Heart left ventricle (tissue), 16 donors: ENCODE data around the gene SHROOM3. TPM values are rescaled to one million over a fixed set of nuclear protein-coding genes. Genes with fewer than 3 reads are reported as not detected.

Source experiments
- ATAC-seq, 4 donors: fragments of 200-7000 bp; cut with Tn5 transposase; one replicate each; pipeline ENCODE4 v1.9.1; 2020 to 2022; ENCODE audit warnings: moderate library complexity in 4 of 4, mild to moderate bottlenecking in 3 of 4, moderate number of reproducible peaks in 1 of 4
- DNase-seq, 5 donors: peaks; one replicate each; pipeline ENCODE4 v3.0.0-alpha.2; 2020
- H3K27ac ChIP-seq, 12 donors: fragments of 200-600 bp; sonication (generic) in 4 of 12; one replicate each; pipeline versions ENCODE4 v1.5.0 to v1.8.0; 2016 to 2022; ENCODE audit warnings: mild to moderate bottlenecking in 2 of 12
- H3K27me3 ChIP-seq, 9 donors: fragments of 200-600 bp; sonication (generic) in 2 of 9; one replicate each; pipeline versions ENCODE4 v1.5.1 to v1.8.0; 2016 to 2022; ENCODE audit warnings: mild to moderate bottlenecking in 3 of 9
- H3K36me3 ChIP-seq, 9 donors: fragments of 200-600 bp; sonication (generic) in 2 of 9; one replicate each; pipeline versions ENCODE4 v1.5.0 to v1.8.0; 2018 to 2022; ENCODE audit warnings: mild to moderate bottlenecking in 2 of 9
- H3K4me1 ChIP-seq, 12 donors: fragments of 200-600 bp; sonication (generic) in 4 of 12; one replicate each; pipeline versions ENCODE4 v1.5.0 to v1.8.0; 2016 to 2022; ENCODE audit warnings: mild to moderate bottlenecking in 3 of 12
- H3K4me3 ChIP-seq, 12 donors: fragments of 200-600 bp; sonication (generic) in 4 of 12; one replicate each; pipeline versions ENCODE4 v1.5.0 to v1.8.0; 2017 to 2022; ENCODE audit warnings: mild to moderate bottlenecking in 9 of 12, moderate library complexity in 4 of 12
- H3K9me3 ChIP-seq, 12 donors: fragments of 200-600 bp; sonication (generic) in 4 of 12; one replicate each; pipeline versions ENCODE4 v1.5.0 to v1.8.0; 2016 to 2022; ENCODE audit warnings: mild to moderate bottlenecking in 1 of 12
- POLR2A ChIP-seq, 2 donors: fragments of 450-650 bp; IDR thresholded peaks; one replicate each; pipeline ENCODE4 v1.6.1; 2017; ENCODE audit warnings: antibody characterized with exemption in 2 of 2, mild to moderate bottlenecking in 2 of 2, moderate library complexity in 2 of 2
- WGBS, 4 donors: extraction: QIAGEN DNeasy Blood & Tissue Kit in 2 of 4; methylation state at CpG; one replicate each; pipeline versions ENCODE4 v1.1.5 to v1.1.7; 2013 to 2018; 5-methylcytosine and 5-hydroxymethylcytosine counted together
- intact Hi-C, 10 donors: fragments of 100-400 bp; cut with DNase I; formaldehyde crosslinking; loops; one replicate each; pipeline versions ENCODE4 v1.11.1 to v1.14.2; 2022
- polyA plus RNA-seq, 2 donors: library from polyadenylated mRNA; stranded (reverse); fragments of 200-250 nt; gene quantifications; one replicate each; pipeline ENCODE4 v1.2.3, GENCODE V29; 2013
- total RNA-seq, 9 donors: library from RNA; depleted of rRNA in 2 of 9; stranded (reverse); fragments of >200 nt in 2 of 9; fragmentation: NEBNext Ultra II Directional in 3 of 9; extraction: Animal tissue kit (Norgen Biotek cat#: 25700) in 3 of 9; gene quantifications; one replicate each; pipeline versions ENCODE4 v1.1.0 to v1.2.4, GENCODE V29; 2016 to 2023
- TF ChIP-seq, protein P1 (sequence below), 12 donors: fragments of 200-600 bp; sonication (generic) in 4 of 12; IDR thresholded peaks; one replicate each; pipeline versions ENCODE4 v1.5.0 to v1.8.0; 2018 to 2022; ENCODE audit warnings: antibody characterized with exemption in 12 of 12, mild to moderate bottlenecking in 5 of 12
- donor health status: ischemic (EF 13 %, LVEDD 7.1; RV severe dilation, severe dysfunction).
- donor health status: healthy with polysubstance abuse.
- donor health status: DM: no; HTN: yes; CAD: no.
- donor health status: DM: no; HTN: no; CAD: no.
- donor health status: ischemic (EF 25% LVEDD 6.9; RV normal size, moderate dysfunction).
- donor health status: ischemic (EF 25% LVEDD 5.7; RV mildly dilated, moderate dysfunction).
- donor health status: healthy.
- donor health status: DM: yes; HTN: yes; CAD: no.
- donor health status: ischemic (EF 35%, LVEDD 5.7; RV mildly dilated, moderate dysfunction).
- donor health status: nonischemic (EF 11% LVEDD 7.7; RV severe dilation, severe dysfunction).
- donor health status: DM: yes; HTN: yes; CAD: no.
- donor health status: PGD.
- donor health status: ischemic (EF 29% LVEDD 5.4; RV normal size, mild dysfunction).
- donor health status: nonischemic (EF 23%, LVEDD 6.1; RV moderate dilation, normal function).

SHROOM3 gene
- total and polyA plus RNA-seq, 11 donors: 4.6 to 38.5 (median 20.3) TPM

DNA sequence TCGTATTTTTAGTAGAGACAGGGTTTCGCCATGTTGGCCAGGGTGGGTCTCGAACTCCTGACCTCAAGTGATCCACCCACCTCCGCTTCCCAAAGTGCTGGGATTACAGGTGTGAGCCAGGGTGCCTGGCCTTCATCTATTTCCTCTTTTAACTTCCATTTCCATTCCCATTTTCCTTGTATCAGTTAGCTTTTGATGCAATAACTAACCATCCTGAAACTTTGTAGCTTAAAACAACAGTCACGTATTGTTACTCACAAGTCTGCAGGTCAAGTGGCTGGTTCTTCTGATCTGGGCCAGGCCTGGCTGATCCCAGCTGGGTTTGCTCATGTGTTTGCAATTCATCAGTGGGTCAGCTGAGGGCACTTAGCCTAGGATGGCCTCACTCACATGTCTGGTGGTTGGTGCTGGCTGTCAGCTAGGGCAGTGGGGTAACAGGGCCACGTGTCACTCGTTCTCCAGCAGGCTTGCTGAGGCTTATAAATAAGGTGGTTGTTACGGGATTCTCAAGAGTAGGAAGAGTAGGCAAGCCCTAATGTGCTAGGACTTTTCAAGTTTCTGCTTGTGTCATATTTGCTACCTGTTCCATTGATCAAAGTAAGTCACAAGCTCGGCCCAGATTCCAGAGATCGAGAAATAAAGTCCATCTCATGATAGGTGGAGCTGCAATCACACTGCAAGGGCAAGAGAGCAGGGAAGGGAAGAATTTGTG lies 374.7 kb downstream of the SHROOM3 start:
- no peak overlapping the region for H3K27ac ChIP-seq
- H3K4me1 ChIP-seq: peaks cover 0 to 31% (median 5%) of the 10 kb centered on the region in 12 donors
- no peak for DNase-seq
- TF ChIP-seq, protein P1, sequence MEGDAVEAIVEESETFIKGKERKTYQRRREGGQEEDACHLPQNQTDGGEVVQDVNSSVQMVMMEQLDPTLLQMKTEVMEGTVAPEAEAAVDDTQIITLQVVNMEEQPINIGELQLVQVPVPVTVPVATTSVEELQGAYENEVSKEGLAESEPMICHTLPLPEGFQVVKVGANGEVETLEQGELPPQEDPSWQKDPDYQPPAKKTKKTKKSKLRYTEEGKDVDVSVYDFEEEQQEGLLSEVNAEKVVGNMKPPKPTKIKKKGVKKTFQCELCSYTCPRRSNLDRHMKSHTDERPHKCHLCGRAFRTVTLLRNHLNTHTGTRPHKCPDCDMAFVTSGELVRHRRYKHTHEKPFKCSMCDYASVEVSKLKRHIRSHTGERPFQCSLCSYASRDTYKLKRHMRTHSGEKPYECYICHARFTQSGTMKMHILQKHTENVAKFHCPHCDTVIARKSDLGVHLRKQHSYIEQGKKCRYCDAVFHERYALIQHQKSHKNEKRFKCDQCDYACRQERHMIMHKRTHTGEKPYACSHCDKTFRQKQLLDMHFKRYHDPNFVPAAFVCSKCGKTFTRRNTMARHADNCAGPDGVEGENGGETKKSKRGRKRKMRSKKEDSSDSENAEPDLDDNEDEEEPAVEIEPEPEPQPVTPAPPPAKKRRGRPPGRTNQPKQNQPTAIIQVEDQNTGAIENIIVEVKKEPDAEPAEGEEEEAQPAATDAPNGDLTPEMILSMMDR (IDR thresholded peaks at IDR 0.05): no peak
- no peak for TF ChIP-seq POLR2A (IDR thresholded peaks at IDR 0.05)
- peaks cover 0 to 27% (median 0%) of the 10 kb centered on the region in 12 donors for H3K9me3 ChIP-seq
- H3K36me3 ChIP-seq: no peaks in the 10 kb centered on the region
- intact Hi-C loops: loop anchor here in 2 of 10 donors (5.0 to 10.0 kb wide), 2 partner anchors 135 to 143 kb away; partner anchors contain the start of gene SEPTIN11 (in 1 of the 2)
- H3K27me3 ChIP-seq: no peaks in the 10 kb centered on the region
- H3K4me3 ChIP-seq: no peak overlapping the region
- WGBS, 4 donors: 73 to 79% (median 78%) methylated on average over 10 of the region's 10 CpGs
- ATAC-seq: peak in 1 of 4 donors; percentile 43

- TF ChIP-seq, protein P1 (IDR thresholded peaks at IDR 0.05): peak in 1 of 12 donors; percentile 11
- TF ChIP-seq POLR2A (IDR thresholded peaks at IDR 0.05): no peak
Observed at GRCh38 chr4:76811604-76812412, 376.8 kb downstream of the SHROOM3 start.

GRCh38 chr4:76813070-76813469 lies 378.0 kb downstream of the SHROOM3 start:
- Histone ChIP-seq H3K36me3 (no peaks in the 10 kb centered on the region), H3K4me3 (no peak overlapping the region), H3K4me1 (peaks cover 0 to 25% (median 5%) of the 10 kb centered on the region in 12 donors), H3K9me3 (peaks cover 0 to 24% (median 2%) of the 10 kb centered on the region in 12 donors), H3K27me3 (no peaks in the 10 kb centered on the region), H3K27ac (peak overlapping the region in 10 of 12 donors; percentile 42 to 83 (median 66))
- TF ChIP-seq, protein P1 (IDR thresholded peaks at IDR 0.05): no peak
- no peak for TF ChIP-seq POLR2A (IDR thresholded peaks at IDR 0.05)
- intact Hi-C loops: loop anchor here in 2 of 10 donors (5.0 to 10.0 kb wide), 2 partner anchors 132 to 139 kb away; partner anchors contain the start of gene SEPTIN11 (in 1 of the 2)
- WGBS, 4 donors: 96 to 98% (median 97%) methylated on average over 4 of the region's 4 CpGs
- no peak for DNase-seq
- no peak for ATAC-seq

More at GRCh38 chr4:76811604-76812412, 376.8 kb downstream of the SHROOM3 start:
- DNase-seq: peak; percentile 54 to 75 (median 71)
- peak; percentile 66 to 87 (median 74) for ATAC-seq
- intact Hi-C loops: loop anchor here in 2 of 10 donors (5.0 to 10.0 kb wide), 2 partner anchors 133 to 140 kb away; partner anchors contain the start of gene SEPTIN11 (in 1 of the 2)
- Histone ChIP-seq H3K27me3 (no peaks in the 10 kb centered on the region), H3K9me3 (peaks cover 0 to 37% (median 2%) of the 10 kb centered on the region in 12 donors), H3K4me1 (peaks cover 0 to 25% (median 5%) of the 10 kb centered on the region in 12 donors), H3K4me3 (peak overlapping the region in 1 of 12 donors; percentile 2), H3K27ac (peak overlapping the region in 11 of 12 donors; percentile 30 to 83 (median 65)), H3K36me3 (no peaks in the 10 kb centered on the region)
- 40 to 46% (median 42%) methylated on average over 12 of the region's 12 CpGs for WGBS, 4 donors
